ENCODE measurements around the gene RASSF4.
"Not testable (repeated sequence)": the region's sequence is repeated elsewhere in the genome, so short reads cannot be mapped to it uniquely, and the experiment has no call there.

The RASSF4 gene

DNA sequence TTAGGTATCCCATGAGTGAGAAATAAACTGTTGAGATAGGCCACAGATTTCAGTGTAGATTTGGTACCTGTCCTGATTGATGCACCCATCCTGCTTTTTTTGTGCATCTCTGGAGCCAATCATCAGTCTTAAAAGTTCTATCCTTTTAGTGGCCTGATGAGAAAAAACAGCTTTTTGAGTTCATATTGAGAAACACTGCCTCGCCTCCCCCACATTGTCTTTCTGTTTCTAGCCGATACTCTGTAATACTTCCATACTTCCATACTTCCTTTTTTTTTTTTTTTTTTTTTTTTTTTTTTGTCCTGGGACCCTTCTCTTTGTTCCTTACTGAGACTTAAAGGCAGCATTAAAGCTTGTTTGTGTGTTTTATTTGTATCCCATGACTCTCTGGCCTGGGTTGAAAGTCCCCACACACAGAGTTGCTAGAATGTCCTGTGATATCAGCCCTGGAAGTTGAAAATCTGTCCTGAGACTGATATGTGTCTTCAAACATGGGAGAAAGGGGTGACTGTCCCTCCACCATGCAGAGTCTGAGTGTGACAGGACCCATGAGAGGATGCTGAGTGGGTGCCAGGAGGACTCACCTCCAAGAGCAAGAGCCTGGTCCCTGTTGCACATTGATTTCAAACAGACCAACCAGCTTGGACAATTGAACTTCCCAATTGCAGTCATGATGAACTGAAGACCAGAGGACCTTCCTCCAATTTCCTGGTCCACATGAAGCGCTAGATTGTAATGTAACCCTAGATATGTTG lies 46.9 kb downstream of the RASSF4 start:
- DNase-seq (ENCODE audit: low read depth): no peak

DNA sequence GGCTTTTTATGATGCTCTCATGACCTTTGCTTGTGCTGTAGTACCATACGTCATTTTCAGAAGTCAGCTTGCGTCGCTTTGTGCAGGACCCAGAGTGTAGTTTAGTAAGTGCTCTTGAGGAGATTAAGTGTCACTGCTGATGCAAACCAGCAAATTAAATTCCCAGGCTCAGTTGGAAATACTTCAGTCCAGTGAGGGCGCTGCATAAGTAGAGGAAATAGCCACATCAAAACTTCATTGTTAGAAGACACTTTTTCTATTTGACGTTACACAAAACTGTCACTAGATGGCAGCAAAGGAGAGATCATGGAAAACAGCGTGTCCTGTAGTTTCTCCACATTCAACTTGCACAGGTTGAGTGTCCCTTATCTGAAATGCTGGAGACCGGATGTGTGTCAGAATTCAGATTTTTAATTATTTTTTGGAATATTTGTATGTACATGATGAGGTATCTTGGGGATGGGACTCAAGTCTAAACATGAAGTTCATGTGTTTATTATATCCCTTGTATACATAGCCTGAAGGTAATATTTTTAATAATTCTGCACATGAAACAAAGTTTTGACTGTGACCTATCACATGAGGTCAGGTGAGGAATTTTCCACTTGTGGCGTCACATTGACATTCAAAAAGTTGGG lies 49.0 kb downstream of the RASSF4 start:
- DNase-seq (ENCODE audit: low read depth): peak; percentile 73

DNA sequence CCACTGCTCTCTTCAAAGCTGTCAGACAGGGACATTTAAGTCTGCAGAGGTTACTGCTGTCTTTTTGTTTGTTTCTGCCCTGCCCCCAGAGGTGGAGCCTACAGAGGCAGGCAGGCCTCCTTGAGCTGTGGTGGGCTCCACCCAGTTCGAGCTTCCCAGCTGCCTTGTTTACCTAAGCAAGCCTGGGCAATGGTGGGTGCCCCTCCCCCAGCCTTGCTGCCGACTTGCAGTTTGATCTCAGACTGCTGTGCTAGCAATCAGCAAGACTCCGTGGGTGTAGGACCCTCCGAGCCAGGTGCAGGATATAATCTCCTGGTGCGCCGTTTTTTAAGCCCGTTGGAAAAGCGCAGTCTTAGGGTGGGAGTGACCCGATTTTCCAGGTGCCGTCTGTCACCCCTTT lies 55.0 kb downstream of the RASSF4 start:
- DNase-seq (ENCODE audit: low read depth): not testable (repeated sequence)

DNA sequence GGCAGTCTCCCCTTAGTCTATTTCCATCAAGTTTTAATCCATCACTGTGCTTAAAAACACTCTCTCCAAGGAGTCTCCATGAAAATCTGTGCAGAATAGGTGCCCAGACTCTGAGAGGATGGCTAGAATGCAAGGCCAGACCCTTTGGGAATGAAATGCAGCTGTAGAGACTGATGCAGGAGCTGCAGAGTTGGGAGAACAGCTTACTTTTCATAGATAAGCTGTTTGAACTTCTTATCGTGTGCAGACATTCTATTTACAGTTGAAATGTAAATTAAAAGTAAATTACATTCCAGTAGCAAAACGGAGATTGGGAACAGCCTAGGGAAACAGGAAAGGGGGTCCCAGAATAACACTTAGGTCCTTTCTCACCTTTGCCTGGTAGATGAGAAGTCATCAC lies 56.0 kb downstream of the RASSF4 start:
- DNase-seq (ENCODE audit: low read depth): no peak

DNA sequence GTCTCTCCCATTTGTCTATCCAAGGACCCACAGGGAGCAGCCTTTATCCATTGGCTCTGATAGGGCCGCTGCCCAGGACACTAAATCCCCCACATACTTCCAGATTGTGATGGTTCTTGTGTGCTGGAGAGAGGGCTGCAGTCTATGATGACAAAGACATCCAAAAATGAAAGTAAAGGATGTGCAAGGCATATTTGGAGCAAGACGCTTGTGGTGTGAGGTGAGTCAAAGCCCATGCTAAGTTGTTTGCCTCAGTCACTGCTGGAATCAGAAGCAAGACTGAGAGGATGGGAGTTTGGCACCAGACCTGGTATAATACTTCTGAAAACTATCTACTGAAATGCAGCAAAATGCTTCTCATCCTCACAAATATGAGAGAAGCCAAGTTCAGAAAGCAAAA lies 63.8 kb downstream of the RASSF4 start:
- DNase-seq (ENCODE audit: low read depth): no peak

DNA sequence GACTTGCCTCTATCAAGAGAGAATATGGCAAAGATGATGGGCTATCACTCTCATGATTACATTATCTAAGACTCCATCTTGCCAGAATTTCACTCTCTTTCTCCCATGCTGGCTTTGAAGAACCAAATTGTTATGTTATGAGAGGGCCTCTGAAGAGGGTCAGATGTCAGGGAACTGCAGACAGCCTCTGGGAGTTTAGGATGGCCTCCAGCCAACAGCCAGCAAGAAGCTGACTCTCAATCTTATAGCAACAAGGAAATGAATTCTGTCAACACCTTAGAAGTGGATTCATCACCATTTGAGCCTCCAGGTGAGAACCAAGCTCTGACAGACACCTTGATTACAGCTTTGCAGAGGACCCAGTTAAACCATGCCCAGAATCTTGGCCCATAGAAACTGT lies 74.7 kb downstream of the RASSF4 start:
- DNase-seq (ENCODE audit: low read depth): no peak

DNA sequence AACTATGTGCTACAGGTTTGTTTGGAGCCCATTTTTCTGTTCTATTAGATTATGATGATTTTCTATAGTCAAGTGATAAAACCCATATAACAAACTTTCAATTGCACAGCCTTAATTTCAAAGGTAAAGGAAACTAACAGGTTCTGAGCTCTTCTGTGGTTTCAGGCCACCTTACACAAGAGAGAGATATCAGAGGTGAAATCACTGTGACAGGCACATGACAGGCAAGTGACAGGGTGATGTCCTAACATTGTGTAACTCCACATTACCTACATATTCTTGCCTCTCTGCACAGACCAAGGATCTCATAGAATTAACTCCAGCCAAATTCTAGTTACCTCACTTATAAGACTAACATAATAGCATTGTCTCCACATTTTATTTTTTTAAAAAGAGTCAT lies 76.1 kb downstream of the RASSF4 start:
- DNase-seq (ENCODE audit: low read depth): no peak

DNA sequence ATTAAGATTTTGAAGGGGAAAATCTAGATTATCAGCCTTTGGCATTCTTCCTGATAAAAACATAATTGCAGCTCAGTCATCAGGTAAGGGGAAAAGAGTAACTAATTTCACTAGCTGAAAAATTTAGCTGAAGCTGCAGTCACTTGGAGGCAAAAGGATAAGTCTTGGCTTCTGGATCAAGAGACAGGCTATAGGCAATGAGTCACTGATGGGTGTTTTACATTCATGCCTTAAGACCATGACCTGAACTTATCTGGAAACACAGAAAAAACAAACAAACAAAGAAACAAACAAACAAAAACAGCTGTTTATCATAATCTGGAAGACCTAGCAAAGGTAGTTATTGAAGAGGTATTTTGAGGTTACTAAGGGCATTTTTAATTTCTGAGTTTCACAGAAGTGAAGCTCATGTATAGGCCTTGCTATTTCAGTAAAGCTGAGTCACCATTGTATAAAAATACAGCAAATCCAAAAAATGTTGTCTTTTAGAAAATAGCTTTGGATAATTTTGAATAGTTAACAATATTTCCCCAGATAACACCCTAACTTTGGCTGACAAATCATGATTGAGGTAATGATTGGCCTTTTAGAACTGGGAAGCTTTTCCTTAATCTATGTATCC lies 81.4 kb downstream of the RASSF4 start:
- DNase-seq (ENCODE audit: low read depth): no peak

DNA sequence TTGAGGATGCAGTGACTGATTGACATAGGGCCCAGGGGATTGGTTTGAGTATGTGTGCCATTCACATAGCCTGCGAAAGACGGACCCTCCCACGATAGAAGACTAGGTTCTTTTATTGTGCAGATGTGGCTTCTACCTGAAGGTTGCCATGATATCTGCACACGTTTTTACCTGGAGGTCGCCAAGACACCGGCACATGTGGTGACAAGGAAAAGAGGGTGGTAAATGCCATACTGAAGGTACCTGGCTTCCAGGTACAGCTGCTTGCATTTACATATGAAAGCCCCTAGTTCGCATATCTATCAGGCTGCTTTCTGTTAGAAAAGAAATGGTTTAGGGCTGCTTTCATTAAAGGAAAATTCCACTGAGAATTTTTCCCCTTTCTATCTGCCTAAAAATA lies 84.7 kb downstream of the RASSF4 start:
- no peak for DNase-seq (ENCODE audit: low read depth)
